Measurements from ENCODE around the gene C1orf116. TPM values are rescaled to one million over a fixed set of nuclear protein-coding genes. Genes with fewer than 3 reads are reported as not detected.

C1orf116 gene
- total RNA-seq, 1 experiment from 2014 or later, result 0.52 TPM

- H3K27me3 ChIP-seq (ENCODE audit: control insufficient read depth, insufficient read depth, low read length), result no peaks in the 10 kb centered on the region; the same call in 1 of the 2 replicates
- DNase-seq, result no peak
- no peak overlapping the region for H3K4me3 ChIP-seq (ENCODE audit: insufficient read depth, low read depth, low read length)
- H3K36me3 ChIP-seq (replicated peaks; ENCODE audit: control insufficient read depth, insufficient read depth, low read length), result no peaks in the 10 kb centered on the region
Observed at GRCh38 chr1:207022996-207023679, 9.4 kb downstream of the C1orf116 start.

- no peaks in the 10 kb centered on the region for H3K36me3 ChIP-seq (replicated peaks; ENCODE audit: control insufficient read depth, insufficient read depth, low read length)
- no peak overlapping the region for H3K4me3 ChIP-seq (ENCODE audit: insufficient read depth, low read depth, low read length)
- no peak for DNase-seq
- H3K27me3 ChIP-seq (ENCODE audit: control insufficient read depth, insufficient read depth, low read length), result no peaks in the 10 kb centered on the region; the same call in 1 of the 2 replicates
Observed at GRCh38 chr1:207021876-207022596, 10.5 kb downstream of the C1orf116 start.

GRCh38 chr1:207021139-207021861 is 11.3 kb downstream of the C1orf116 start:
- no peak for DNase-seq
- Histone ChIP-seq H3K36me3 (replicated peaks; ENCODE audit: control insufficient read depth, insufficient read depth, low read length) (no peaks in the 10 kb centered on the region), H3K4me3 (ENCODE audit: insufficient read depth, low read depth, low read length) (no peak overlapping the region), H3K27me3 (ENCODE audit: control insufficient read depth, insufficient read depth, low read length) (no peaks in the 10 kb centered on the region; the same call in 1 of the 2 replicates)

GRCh38 chr1:207020709-207021107 is 11.8 kb downstream of the C1orf116 start:
- DNase-seq, result no peak
- no peaks in the 10 kb centered on the region for H3K36me3 ChIP-seq (replicated peaks; ENCODE audit: control insufficient read depth, insufficient read depth, low read length)
- no peak overlapping the region for H3K4me3 ChIP-seq (ENCODE audit: insufficient read depth, low read depth, low read length)
- no peaks in the 10 kb centered on the region; the same call in 1 of the 2 replicates for H3K27me3 ChIP-seq (ENCODE audit: control insufficient read depth, insufficient read depth, low read length)

- Histone ChIP-seq H3K4me3 (ENCODE audit: insufficient read depth, low read depth, low read length) (no peak overlapping the region), H3K36me3 (replicated peaks; ENCODE audit: control insufficient read depth, insufficient read depth, low read length) (no peaks in the 10 kb centered on the region), H3K27me3 (ENCODE audit: control insufficient read depth, insufficient read depth, low read length) (no peaks in the 10 kb centered on the region; the same call in 1 of the 2 replicates)
- DNase-seq, result no peak
Observed at GRCh38 chr1:207020065-207020708, 12.4 kb downstream of the C1orf116 start.

- Histone ChIP-seq H3K4me3 (ENCODE audit: insufficient read depth, low read depth, low read length) (no peak overlapping the region), H3K36me3 (replicated peaks; ENCODE audit: control insufficient read depth, insufficient read depth, low read length) (no peaks in the 10 kb centered on the region), H3K27me3 (ENCODE audit: control insufficient read depth, insufficient read depth, low read length) (no peaks in the 10 kb centered on the region; the same call in 1 of the 2 replicates)
- DNase-seq, result no peak
Observed at GRCh38 chr1:207019661-207020060, 12.9 kb downstream of the C1orf116 start.

GRCh38 chr1:207019161-207019560 is 13.4 kb downstream of the C1orf116 start:
- H3K4me3 ChIP-seq (ENCODE audit: insufficient read depth, low read depth, low read length), result no peak overlapping the region
- H3K27me3 ChIP-seq (ENCODE audit: control insufficient read depth, insufficient read depth, low read length), result no peaks in the 10 kb centered on the region; the same call in 1 of the 2 replicates
- no peak for DNase-seq
- no peaks in the 10 kb centered on the region for H3K36me3 ChIP-seq (replicated peaks; ENCODE audit: control insufficient read depth, insufficient read depth, low read length)

GRCh38 chr1:207018707-207019106 is 13.8 kb downstream of the C1orf116 start:
- H3K36me3 ChIP-seq (replicated peaks; ENCODE audit: control insufficient read depth, insufficient read depth, low read length), result no peaks in the 10 kb centered on the region
- H3K4me3 ChIP-seq (ENCODE audit: insufficient read depth, low read depth, low read length), result no peak overlapping the region
- DNase-seq, result no peak
- H3K27me3 ChIP-seq (ENCODE audit: control insufficient read depth, insufficient read depth, low read length), result no peaks in the 10 kb centered on the region; the same call in 1 of the 2 replicates

- Histone ChIP-seq H3K27me3 (ENCODE audit: control insufficient read depth, insufficient read depth, low read length) (no peaks in the 10 kb centered on the region; the same call in 1 of the 2 replicates), H3K4me3 (ENCODE audit: insufficient read depth, low read depth, low read length) (no peak overlapping the region), H3K36me3 (replicated peaks; ENCODE audit: control insufficient read depth, insufficient read depth, low read length) (no peaks in the 10 kb centered on the region)
- no peak for DNase-seq
Observed at GRCh38 chr1:207017615-207018559, 14.7 kb downstream of the C1orf116 start.

GRCh38 chr1:207015791-207016190 is 16.8 kb downstream of the C1orf116 start:
- Histone ChIP-seq H3K27me3 (ENCODE audit: control insufficient read depth, insufficient read depth, low read length) (no peaks in the 10 kb centered on the region; the same call in 1 of the 2 replicates), H3K36me3 (replicated peaks; ENCODE audit: control insufficient read depth, insufficient read depth, low read length) (no peaks in the 10 kb centered on the region), H3K4me3 (ENCODE audit: insufficient read depth, low read depth, low read length) (no peak overlapping the region)
- no peak for DNase-seq

GRCh38 chr1:207014728-207015127 is 17.8 kb downstream of the C1orf116 start:
- H3K27me3 ChIP-seq (ENCODE audit: control insufficient read depth, insufficient read depth, low read length), result no peaks in the 10 kb centered on the region; the same call in 1 of the 2 replicates
- DNase-seq, result no peak
- H3K36me3 ChIP-seq (replicated peaks; ENCODE audit: control insufficient read depth, insufficient read depth, low read length), result no peaks in the 10 kb centered on the region
- H3K4me3 ChIP-seq (ENCODE audit: insufficient read depth, low read depth, low read length), result no peak overlapping the region

GRCh38 chr1:207013321-207014085 is 19.1 kb downstream of the C1orf116 start:
- no peak for DNase-seq
- Histone ChIP-seq H3K36me3 (replicated peaks; ENCODE audit: control insufficient read depth, insufficient read depth, low read length) (no peaks in the 10 kb centered on the region), H3K4me3 (ENCODE audit: insufficient read depth, low read depth, low read length) (no peak overlapping the region), H3K27me3 (ENCODE audit: control insufficient read depth, insufficient read depth, low read length) (no peaks in the 10 kb centered on the region; the same call in 1 of the 2 replicates)

- H3K36me3 ChIP-seq (replicated peaks; ENCODE audit: control insufficient read depth, insufficient read depth, low read length), result no peaks in the 10 kb centered on the region
- H3K27me3 ChIP-seq (ENCODE audit: control insufficient read depth, insufficient read depth, low read length), result no peaks in the 10 kb centered on the region; the same call in 1 of the 2 replicates
- no peak for DNase-seq
Observed at GRCh38 chr1:207010726-207011125, 21.8 kb downstream of the C1orf116 start.

More at GRCh38 chr1:207010726-207011125, 21.8 kb downstream of the C1orf116 start:
- H3K4me3 ChIP-seq (ENCODE audit: insufficient read depth, low read depth, low read length), result no peak overlapping the region
